Erythroblast (primary cell): ENCODE data around the gene ZFYVE28.

Experiments
- GATA1 ChIP-seq: IDR thresholded peaks from 2 replicates; pipeline ENCODE4 v1.6.1; 2011; ENCODE audit warnings: low read depth, mild to moderate bottlenecking, control low read depth, low read length, moderate library complexity
- POLR2A ChIP-seq: IDR thresholded peaks from 2 replicates; pipeline ENCODE4 v1.6.1; 2011; ENCODE audit warnings: mild to moderate bottlenecking, low read length

DNA sequence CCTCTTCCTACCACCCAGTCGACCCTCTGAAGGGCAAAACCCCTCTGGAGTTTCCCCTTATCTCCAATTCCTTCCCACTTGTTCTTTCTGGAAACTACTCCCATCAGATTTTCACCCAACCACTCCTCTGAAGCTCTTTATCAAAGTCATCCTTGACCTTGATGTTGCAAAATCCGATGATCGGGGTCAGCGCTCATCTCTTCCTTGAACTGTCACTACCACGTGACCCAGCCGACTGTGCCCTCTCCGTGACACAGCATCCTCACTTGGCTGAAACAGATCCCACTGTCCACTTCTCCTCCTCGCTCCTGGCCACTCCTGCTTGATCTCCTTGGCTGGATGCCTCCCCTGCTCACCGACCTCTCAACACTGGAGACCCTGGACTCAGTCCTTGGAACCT lies 1.4 kb upstream of the ZFYVE28 start:
- TF ChIP-seq POLR2A: no peak
- no peak for TF ChIP-seq GATA1
